IPS-11a (cell line): ENCODE results near the gene HFE.

Source experiments
- H3K4me3 ChIP-seq: one replicate; pipeline ENCODE4 v1.5.1; 2013; ENCODE audit warnings: low read depth, low read length, control low read depth

Gene HFE

GRCh38 chr6:26130581-26131249 lies 43.5 kb downstream of the HFE start:
- no peak overlapping the region for H3K4me3 ChIP-seq

GRCh38 chr6:26131618-26132017 lies 44.4 kb downstream of the HFE start:
- no peak overlapping the region for H3K4me3 ChIP-seq

- H3K4me3 ChIP-seq: no peak overlapping the region
Observed at GRCh38 chr6:26133730-26134129, 46.5 kb downstream of the HFE start.

GRCh38 chr6:26136321-26136720 lies 49.1 kb downstream of the HFE start:
- no peak overlapping the region for H3K4me3 ChIP-seq

- H3K4me3 ChIP-seq: no peak overlapping the region
Observed at GRCh38 chr6:26140254-26140966, 53.2 kb downstream of the HFE start.

- no peak overlapping the region for H3K4me3 ChIP-seq
Observed at GRCh38 chr6:26140967-26141294, 53.7 kb downstream of the HFE start.

- H3K4me3 ChIP-seq: no peak overlapping the region
Observed at GRCh38 chr6:26141378-26141904, 54.2 kb downstream of the HFE start.

- no peak overlapping the region for H3K4me3 ChIP-seq
Observed at GRCh38 chr6:26142026-26142425, 54.8 kb downstream of the HFE start.
